Measurements from ENCODE around the gene ATG5.

Gene ATG5

GRCh38 chr6:106168097-106168888 is 157.3 kb downstream of the ATG5 start:
- Histone ChIP-seq H3K9ac (ENCODE audit: insufficient read length, low read depth) (no peak overlapping the region), H3K36me3 (ENCODE audit: insufficient read depth, insufficient read length, low read length) (no peaks in the 10 kb centered on the region), H3K9me3 (ENCODE audit: insufficient read depth, low read length) (no peaks in the 10 kb centered on the region; the same call in 1 of the 2 replicates), H3K27me3 (ENCODE audit: insufficient read depth, insufficient read length) (no peaks in the 10 kb centered on the region), H3K4me1 (ENCODE audit: insufficient read depth, insufficient read length) (peaks cover 4% of the 10 kb centered on the region), H3K4me3 (ENCODE audit: insufficient read length, low read depth) (no peak overlapping the region)
- TF ChIP-seq ZNF274 (IDR thresholded peaks at IDR 0.05; ENCODE audit: low read depth, low read length) (no peak), YY1 (IDR thresholded peaks at IDR 0.05; ENCODE audit: insufficient read depth, insufficient read length) (no peak), SUZ12 (IDR thresholded peaks at IDR 0.05; ENCODE audit: extremely low read depth, insufficient read depth, insufficient read length) (no peak)
- DNase-seq (ENCODE audit: low read depth, low spot score): no peak

DNA sequence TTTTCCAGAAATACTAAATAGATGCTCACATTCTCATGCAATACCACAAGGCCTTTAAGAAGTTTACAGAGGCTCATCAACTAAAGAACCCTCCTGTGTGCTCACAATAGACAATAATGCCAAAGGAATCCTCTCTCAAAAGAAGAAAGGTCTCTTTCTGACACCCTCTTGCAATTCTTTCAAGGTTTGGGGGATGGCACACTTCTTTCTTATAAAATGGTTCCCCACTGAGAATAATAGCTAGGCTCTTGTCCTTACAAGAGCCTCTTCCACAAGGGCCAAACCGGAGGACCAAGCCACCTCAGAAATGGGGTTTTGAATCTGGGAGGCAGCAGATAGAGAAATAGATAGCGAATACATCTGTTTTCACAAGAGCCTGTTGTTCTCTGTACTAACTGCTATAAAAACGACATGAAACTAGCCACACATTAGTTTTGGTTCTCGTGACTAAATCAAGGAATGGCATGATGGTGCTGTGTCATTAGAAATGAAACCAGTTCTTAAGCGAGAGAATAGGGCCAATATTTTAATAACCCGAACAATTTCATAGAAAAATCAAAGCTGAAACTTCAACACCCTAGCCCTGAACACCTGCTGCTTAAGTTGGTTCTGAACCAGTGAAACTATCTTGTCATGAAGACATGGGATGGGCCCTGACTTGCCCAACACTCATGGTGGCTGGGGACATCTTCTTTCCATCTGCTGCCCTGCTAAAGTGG is 158.3 kb downstream of the ATG5 start:
- Histone ChIP-seq H3K9me3 (ENCODE audit: insufficient read depth, low read length) (no peaks in the 10 kb centered on the region; the same call in 1 of the 2 replicates), H3K4me3 (ENCODE audit: insufficient read length, low read depth) (no peak overlapping the region), H3K36me3 (ENCODE audit: insufficient read depth, insufficient read length, low read length) (no peaks in the 10 kb centered on the region), H3K27me3 (ENCODE audit: insufficient read depth, insufficient read length) (no peaks in the 10 kb centered on the region), H3K9ac (ENCODE audit: insufficient read length, low read depth) (no peak overlapping the region), H3K4me1 (ENCODE audit: insufficient read depth, insufficient read length) (peaks cover 4% of the 10 kb centered on the region)
- no peak for TF ChIP-seq YY1 (IDR thresholded peaks at IDR 0.05; ENCODE audit: insufficient read depth, insufficient read length)
- peak; percentile 48 for DNase-seq (ENCODE audit: low read depth, low spot score)

DNA sequence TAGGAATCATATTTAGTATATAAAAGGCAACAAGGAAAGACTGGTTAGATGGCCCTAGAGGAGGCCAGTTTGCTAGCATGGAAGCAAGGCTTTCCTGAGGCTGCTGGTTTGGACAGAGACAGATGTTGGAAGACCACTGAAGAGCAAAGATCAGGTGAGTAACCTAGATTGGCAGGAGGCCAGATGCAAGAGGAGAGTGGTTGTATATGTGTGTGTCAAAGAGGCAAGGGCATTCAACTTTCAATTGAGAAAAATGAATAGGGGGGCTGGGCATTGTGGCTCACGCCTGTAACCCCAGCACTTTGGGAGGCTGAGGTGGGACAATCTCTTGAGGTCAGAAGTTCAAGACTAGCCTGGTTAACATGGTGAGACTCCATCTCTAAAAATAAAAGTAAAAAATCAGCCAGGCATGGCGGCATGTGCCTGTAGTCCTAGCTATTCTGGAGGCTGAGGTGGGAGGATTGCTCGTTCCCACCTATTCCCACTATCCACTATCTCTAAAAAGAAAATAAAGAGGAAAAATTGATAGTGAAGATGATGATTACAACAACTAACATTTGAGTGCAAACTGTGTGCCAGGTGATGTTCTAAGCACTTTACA is 159.6 kb downstream of the ATG5 start:
- DNase-seq (ENCODE audit: low read depth, low spot score): no peak
- peaks cover 4% of the 10 kb centered on the region for H3K4me1 ChIP-seq (ENCODE audit: insufficient read depth, insufficient read length)
- no peaks in the 10 kb centered on the region; the same call in 1 of the 2 replicates for H3K9me3 ChIP-seq (ENCODE audit: insufficient read depth, low read length)
- H3K36me3 ChIP-seq (ENCODE audit: insufficient read depth, insufficient read length, low read length): no peaks in the 10 kb centered on the region
- H3K4me3 ChIP-seq (ENCODE audit: insufficient read length, low read depth): no peak overlapping the region
- no peak for TF ChIP-seq SUZ12 (IDR thresholded peaks at IDR 0.05; ENCODE audit: extremely low read depth, insufficient read depth, insufficient read length)
- no peak for TF ChIP-seq ZNF274 (IDR thresholded peaks at IDR 0.05; ENCODE audit: low read depth, low read length)
- no peak for TF ChIP-seq YY1 (IDR thresholded peaks at IDR 0.05; ENCODE audit: insufficient read depth, insufficient read length)
- no peaks in the 10 kb centered on the region for H3K27me3 ChIP-seq (ENCODE audit: insufficient read depth, insufficient read length)
- no peak overlapping the region for H3K9ac ChIP-seq (ENCODE audit: insufficient read length, low read depth)

DNA sequence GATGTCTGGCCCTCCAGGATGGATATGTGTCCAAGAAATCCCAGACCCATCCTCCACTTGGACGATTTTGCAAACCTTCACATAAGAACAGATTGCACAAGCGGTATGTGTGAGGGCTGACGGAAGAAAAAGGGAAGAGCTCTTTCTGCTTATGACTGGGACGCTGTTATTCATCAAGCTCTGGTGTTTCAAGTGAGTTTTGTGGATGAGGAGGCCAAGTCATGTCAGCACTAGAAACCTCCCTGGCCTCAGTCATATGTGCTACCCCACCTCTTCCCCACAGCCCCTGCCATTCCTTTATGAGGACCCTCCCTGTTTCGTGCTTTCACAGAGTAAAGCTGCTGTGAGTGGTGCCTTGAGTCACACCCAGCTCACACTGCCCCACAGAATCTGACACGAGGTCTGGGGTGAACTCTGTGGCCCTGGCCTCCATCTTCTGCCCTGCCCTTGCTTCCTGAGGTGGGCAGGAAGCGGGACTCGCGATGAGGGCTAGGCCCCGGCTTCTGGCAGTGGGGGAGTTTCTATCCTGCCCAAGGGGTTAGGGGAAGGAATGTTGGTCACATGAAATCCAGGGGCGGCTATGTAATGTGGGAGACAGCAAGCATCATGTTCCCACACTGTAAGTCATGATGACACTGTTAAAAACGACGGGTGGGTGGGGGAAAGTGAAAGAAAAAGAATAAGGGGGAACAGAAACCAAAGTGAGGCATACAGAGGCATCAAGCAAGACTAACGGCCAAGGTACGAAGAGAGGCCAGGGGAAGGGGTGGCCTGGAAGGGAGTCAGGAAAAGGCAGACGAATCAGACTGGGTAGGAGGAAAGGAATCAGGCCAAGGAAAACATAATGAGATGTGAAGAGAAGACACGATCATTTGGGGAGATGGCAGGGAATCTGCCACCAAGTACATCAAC is 161.3 kb downstream of the ATG5 start:
- Histone ChIP-seq H3K4me3 (ENCODE audit: insufficient read length, low read depth) (no peak overlapping the region), H3K9me3 (ENCODE audit: insufficient read depth, low read length) (no peaks in the 10 kb centered on the region; the same call in 1 of the 2 replicates), H3K4me1 (ENCODE audit: insufficient read depth, insufficient read length) (peaks cover 4% of the 10 kb centered on the region), H3K36me3 (ENCODE audit: insufficient read depth, insufficient read length, low read length) (no peaks in the 10 kb centered on the region), H3K9ac (ENCODE audit: insufficient read length, low read depth) (no peak overlapping the region), H3K27me3 (ENCODE audit: insufficient read depth, insufficient read length) (no peaks in the 10 kb centered on the region)
- no peak for TF ChIP-seq SUZ12 (IDR thresholded peaks at IDR 0.05; ENCODE audit: extremely low read depth, insufficient read depth, insufficient read length)
- no peak for TF ChIP-seq YY1 (IDR thresholded peaks at IDR 0.05; ENCODE audit: insufficient read depth, insufficient read length)
- no peak for TF ChIP-seq ZNF274 (IDR thresholded peaks at IDR 0.05; ENCODE audit: low read depth, low read length)
- DNase-seq (ENCODE audit: low read depth, low spot score): no peak

- Histone ChIP-seq H3K27me3 (ENCODE audit: insufficient read depth, insufficient read length) (no peaks in the 10 kb centered on the region), H3K4me1 (ENCODE audit: insufficient read depth, insufficient read length) (peaks cover 4% of the 10 kb centered on the region), H3K36me3 (ENCODE audit: insufficient read depth, insufficient read length, low read length) (no peaks in the 10 kb centered on the region), H3K4me3 (ENCODE audit: insufficient read length, low read depth) (no peak overlapping the region), H3K9ac (ENCODE audit: insufficient read length, low read depth) (no peak overlapping the region), H3K9me3 (ENCODE audit: insufficient read depth, low read length) (no peaks in the 10 kb centered on the region)
- TF ChIP-seq SUZ12 (IDR thresholded peaks at IDR 0.05; ENCODE audit: extremely low read depth, insufficient read depth, insufficient read length): no peak
- TF ChIP-seq YY1 (IDR thresholded peaks at IDR 0.05; ENCODE audit: insufficient read depth, insufficient read length): no peak
- TF ChIP-seq ZNF274 (IDR thresholded peaks at IDR 0.05; ENCODE audit: low read depth, low read length): no peak
- no peak for DNase-seq (ENCODE audit: low read depth, low spot score)
Measured at GRCh38 chr6:106163446-106163965, 162.1 kb downstream of the ATG5 start.

GRCh38 chr6:106162921-106163320 is 162.6 kb downstream of the ATG5 start:
- DNase-seq (ENCODE audit: low read depth, low spot score): no peak
- H3K9ac ChIP-seq (ENCODE audit: insufficient read length, low read depth): no peak overlapping the region
- TF ChIP-seq ZNF274 (IDR thresholded peaks at IDR 0.05; ENCODE audit: low read depth, low read length) (no peak), YY1 (IDR thresholded peaks at IDR 0.05; ENCODE audit: insufficient read depth, insufficient read length) (no peak), SUZ12 (IDR thresholded peaks at IDR 0.05; ENCODE audit: extremely low read depth, insufficient read depth, insufficient read length) (no peak)
- H3K36me3 ChIP-seq (ENCODE audit: insufficient read depth, insufficient read length, low read length): no peaks in the 10 kb centered on the region
- no peaks in the 10 kb centered on the region for H3K27me3 ChIP-seq (ENCODE audit: insufficient read depth, insufficient read length)
- no peak overlapping the region for H3K4me3 ChIP-seq (ENCODE audit: insufficient read length, low read depth)
- H3K4me1 ChIP-seq (ENCODE audit: insufficient read depth, insufficient read length): peaks cover 4% of the 10 kb centered on the region
- H3K9me3 ChIP-seq (ENCODE audit: insufficient read depth, low read length): no peaks in the 10 kb centered on the region

Data from NT2/D1 (cell line).